NCI-H510A treated with DMSO at 0.1 percent for 48 hours (cell line): ENCODE measurements around the gene TMEM255B.

Experiments used
- DNase-seq: peaks from one replicate; lab custom pipeline; 2025; lab: John Stamatoyannopoulos, UW

TMEM255B gene

DNA sequence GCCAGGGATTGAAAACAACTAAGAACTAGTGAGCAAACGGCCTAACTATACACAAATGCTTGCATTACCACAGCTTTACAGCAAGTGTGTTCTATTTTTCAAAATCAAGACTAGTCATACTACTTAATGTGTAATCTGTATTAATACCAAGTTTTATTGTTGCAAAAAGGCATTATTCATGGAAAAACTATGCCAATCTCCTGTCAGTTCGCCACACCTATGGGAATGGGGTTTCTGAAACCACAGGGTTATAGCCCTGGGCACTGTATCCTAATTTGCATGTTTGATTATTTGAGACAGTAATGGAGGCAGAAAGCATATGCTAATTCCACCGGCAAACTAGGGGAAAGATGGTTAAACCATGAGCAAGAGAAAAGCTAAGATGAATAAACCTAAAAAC lies 90.5 kb downstream of the TMEM255B start:
- no peak for DNase-seq

DNA sequence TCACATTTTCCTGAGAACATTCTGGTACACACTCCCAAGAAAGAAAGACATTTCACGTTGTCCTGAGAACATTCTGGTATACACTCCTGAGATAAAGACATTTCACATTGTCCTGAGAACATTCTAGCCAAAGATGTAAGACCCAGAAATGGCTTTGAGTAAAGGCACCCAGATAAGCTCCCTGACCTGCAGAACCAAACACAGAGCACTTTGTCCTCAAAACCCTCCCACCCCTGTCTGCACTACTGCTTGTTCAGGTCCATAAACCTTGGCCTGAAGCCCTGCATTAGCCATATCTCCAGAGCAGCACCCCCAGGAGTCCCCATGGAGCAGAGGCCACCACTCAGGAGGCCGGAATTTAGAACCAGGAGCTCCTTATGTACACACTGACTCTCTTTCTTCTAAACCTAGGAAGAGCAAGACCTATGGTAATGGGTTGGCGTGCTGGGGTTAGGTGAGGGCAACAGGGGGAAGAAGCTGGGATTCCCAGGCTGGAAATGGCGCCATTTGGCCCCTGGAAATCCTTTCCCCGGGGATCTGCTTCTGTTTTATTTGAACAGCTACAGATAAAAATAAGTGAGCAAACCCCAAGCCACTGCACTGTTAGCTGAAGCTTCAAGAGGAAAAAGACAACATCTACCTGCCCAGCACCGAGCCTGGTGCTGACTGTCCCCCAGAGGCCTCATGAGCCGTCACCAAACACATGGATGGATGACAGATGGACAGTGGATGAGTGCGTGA lies 91.1 kb downstream of the TMEM255B start:
- DNase-seq = no peak

DNA sequence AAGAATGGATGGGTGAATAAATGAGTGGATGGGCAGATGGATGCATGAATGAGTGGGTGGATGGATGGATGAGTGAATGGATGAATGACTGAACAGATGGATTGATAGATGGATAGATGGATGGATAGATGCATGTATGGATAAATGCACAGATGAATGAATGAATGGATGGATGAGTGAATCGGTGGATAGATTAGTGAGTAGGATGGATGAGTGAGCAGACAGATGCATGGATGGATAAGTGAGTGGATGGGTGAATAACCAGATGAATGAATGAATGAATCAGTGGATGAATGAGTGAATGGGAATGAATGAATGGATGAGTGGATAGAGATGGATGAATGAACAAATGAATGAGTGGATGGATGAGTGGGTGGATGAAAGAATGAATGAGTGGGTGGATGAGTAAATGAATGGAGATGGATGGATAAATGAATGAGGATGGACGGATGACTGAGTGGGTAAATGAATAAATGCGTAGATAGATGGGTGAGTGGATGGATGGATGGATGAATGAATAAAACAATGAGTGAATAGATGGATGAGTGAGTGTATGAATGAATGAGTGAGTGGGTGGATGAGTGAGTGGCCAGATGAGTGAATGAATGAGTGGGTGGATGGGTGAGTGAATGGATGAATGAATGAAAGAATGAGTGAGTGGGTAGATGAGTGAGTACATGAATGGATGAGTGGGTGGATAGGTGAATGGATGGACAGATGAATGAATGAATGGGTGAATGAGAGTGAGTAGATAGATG lies 91.9 kb downstream of the TMEM255B start:
- DNase-seq = no peak

DNA sequence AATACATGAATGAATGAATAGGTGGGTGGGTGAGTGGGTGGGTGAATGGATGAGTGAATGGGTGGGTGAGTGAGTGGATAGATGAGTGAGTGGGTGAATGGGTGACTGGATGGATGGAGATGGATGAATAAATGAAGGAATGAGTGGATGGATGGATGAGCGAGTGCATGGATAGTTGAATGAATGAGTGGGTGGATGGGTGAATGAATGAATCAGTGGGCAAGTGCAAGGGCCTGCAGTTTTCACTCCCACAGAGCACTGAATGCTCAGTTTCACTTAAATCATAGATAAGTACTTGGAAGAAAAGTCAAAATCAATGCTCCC lies 92.4 kb downstream of the TMEM255B start:
- no peak for DNase-seq

DNA sequence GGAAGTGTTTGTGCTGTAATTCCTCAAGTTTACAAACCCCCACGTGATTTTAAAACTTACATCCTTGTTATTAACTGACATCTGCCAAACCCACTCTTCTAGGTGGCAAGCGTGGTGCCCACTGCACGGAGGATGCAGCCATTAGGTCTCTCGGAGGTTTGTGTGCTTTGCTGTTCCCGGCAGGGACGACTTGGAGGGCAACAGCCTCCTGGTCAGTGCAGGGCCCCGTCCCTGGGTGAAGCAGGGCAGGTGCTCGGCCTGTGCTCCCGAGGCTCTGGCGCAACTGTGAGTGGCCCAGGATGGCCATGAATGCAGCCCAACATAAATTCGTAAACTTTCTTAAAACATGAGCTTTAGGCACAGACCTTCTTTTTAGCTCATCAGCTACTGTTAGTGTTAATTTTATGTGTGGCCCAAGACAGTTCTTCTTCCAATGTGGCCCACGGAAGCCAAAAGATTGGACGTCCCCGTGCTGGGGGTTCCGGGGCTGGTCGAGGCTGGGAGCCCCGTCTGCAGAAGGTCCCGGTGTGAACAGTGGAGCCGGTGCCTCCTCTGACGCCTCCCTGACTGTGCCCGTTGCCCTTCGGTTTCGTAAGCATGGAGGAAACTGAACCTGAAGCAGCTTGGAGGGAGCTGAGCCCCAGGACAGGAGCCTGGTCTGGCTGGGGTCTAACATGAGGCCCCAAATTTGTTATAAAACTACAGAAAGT lies 93.0 kb downstream of the TMEM255B start:
- DNase-seq = no peak

DNA sequence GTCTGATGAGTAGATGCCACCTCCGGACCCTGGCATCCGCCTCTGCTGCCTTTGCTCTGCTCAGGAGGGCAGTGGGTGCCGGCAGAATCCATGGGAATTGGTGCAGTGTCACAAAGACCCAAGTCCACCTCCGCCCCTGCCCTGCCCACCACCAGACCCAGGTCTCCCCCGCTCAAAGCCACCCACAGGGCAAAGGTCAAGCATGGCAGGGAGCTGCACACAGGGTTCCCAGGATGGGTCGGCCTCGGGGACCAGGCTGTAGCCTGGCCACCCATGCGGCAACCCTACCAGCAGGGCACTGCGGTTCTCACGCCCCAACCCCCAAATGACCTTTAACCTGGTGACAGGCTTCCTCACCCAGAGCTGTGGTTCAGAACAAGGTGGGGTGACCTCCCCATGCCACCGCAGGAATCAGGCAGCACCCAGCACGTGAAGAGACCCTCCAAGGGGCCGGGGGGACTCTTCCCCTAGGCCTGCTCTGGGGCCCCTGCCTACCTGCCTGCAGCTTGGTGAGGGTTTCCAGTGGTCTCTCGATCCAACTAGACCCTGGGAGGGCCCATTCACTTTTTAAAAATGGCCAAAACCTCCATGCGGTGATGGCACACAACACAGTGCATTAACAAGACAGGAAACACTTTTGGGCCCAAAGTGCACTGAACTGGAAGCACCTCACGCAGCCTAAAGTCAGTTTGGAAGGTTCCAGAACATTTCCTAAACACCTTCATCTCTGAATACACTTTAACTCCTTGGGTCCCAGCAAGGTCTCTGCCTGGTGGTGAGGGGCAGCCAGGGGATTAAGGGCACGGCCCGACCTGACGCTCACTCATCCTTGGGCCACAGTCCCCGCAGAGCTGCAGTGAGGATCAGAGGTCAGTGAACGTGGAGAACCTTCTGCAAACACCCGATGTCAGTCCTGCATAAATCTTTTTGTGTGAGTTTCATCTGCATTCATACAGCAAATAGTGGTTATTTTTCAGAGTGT lies 93.8 kb downstream of the TMEM255B start:
- DNase-seq = no peak

DNA sequence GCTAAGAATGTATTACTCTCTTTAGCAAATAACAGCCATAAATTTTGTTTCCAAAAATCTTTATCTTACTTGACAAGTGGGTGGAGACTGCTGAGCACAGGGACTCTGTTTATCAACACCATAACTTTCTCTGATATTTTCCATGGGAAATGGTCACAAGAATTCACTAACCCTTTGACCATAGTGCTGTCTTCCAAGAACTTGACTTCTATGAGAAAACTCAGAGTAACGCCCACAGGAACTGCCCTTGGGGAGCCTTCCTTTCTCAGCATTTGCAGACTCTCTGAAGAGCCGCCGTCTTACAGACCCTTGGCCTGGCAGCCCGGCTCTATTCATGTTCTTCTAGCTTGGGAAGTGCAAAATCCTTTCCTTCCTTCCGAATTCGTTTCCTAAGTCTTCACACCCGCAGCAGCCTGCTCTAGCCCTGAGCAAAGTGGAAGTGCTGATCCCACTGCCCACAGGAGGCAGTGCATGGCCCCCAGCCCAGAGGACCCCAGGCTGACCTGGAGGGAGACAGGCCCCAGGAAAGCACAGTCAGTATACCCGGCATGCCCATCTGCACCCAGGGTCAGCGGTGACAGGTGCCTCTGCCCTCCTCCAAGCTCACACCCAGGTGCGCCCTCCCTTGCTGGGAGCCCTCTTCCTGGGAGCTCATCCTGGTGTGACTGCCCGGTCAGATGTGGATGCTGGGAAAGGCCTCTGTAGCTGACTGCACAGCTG lies 94.7 kb downstream of the TMEM255B start:
- DNase-seq = no peak

DNA sequence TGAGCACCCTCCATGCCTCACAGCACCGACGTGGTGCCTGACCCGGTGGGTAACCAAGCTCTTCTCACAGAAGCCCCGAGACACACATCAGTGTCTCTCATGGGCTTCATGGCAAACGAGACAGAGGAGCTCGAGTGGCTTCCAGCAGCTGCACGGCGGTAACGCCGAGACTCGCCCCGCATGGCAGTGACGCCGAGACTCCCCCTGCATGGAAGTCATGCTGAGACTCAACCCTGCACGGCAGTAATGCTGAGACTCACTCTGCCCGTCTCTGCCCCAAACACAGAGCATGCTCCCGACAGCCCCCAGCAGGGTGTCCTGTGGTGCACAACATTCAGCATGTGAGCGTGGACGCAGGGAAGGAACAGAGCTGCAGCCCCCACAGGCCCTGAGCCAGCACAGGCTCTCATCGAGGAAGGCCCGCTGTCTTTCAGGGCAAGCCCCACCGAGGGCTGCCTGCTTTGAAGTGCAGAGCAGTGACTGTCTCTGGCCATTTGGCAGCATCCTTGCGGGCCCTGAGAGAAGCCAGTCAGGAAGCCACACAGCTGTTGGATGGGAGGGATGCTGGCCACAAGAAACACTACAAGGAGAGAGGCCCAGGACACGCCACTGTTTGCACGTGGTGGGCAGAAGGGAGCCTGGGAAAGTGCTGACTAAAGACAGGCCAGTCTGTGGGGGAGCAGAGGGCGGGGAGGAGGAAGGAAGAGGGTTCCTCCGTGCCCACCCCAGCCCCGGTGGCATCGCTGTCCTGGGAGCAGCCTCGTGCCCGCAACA lies 95.4 kb downstream of the TMEM255B start:
- DNase-seq = no peak

DNA sequence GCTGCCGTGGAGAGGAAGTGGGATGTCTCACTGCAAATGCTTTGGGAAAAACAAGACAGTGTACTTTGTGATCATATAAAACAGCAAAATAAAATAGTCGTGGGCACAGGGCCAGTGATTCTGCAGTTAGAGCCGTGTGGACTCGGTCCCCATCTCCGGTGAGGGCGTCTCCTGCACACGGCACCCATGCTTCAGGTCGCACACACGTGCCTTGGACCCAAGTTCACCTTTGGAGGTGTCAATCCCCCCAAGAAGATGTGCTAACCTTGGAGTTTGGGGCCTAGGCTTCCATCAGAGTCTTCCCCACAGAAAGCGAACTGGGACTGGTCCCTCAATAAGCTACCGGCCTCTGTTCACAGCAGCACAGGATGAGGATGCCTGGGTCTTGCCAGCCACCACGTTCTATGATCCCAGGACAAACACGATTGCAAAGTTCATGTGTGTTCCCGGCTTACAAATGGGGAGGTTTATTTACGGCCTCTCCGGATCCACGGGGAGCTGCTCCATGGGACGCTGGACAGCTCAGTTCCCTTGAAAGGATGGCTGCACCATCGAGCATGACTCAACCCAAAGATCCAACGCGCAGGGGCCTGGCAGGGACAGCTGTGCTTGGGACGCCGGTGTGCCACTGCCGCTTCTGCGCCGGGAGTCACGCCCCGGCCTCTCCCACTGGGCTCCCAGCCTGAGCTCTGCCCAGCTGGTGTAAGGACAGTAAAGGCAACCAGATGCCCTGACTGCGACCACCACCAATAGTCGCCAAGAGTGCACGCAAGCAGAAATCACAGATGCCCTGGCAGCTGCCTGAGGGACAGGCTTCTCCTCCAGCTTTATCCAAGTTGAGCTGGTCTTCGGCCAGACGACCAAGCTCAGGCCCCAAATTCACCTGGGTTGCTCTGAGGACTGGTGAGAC lies 96.2 kb downstream of the TMEM255B start:
- no peak for DNase-seq

DNA sequence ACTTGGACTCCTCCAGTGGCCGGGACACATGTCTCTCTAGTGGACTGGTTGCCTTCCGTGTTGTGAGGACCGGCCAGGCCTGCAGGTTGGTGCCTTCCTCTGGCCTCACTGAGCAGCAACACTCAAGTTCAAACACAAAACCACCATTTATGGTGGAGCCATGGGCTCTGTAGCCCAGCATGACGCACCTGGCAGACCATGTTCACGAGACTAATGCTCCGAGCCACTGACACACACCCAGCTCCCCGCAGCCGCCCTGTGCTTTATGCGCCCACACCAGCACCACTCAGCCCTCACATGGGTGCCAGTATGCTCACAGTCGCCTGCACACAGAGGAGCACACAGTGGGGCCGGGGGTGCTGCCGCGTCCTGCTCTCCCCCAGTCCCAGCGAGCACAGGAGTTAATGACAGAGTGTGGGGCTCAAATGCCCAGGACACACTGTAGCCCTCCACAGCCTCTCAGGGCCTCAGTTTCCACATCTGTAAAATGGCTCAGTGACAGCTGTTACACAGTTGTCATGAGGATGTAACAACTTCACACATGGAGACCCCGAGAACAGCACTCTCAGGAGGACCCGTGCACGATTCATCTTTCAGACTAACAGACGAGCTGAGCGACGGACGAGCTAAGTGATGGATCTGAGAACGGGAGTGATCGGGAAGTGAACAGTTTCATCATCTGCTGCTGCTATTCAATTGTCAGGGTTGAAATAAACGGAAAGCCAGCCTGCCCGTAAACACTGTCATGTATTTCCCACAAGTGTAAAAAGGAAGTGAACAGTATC lies 97.1 kb downstream of the TMEM255B start:
- DNase-seq = no peak

DNA sequence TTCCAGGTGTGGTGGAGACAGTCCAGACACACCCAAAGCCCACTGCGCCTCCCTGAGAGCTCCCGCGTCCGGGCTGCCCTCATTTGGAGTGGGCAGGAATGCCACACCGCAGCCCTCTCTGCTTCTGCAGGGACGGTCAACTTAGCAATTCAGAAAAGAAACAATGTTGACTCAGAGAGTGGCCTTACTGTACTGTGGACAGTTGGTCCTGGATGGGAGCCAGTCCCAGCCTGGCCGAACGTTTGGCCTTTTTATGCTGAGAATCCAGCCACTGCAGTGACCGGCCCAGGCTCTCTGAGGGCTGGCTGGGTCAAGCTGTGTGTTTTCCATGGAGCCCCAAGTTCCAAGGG lies 97.7 kb downstream of the TMEM255B start:
- no peak for DNase-seq

DNA sequence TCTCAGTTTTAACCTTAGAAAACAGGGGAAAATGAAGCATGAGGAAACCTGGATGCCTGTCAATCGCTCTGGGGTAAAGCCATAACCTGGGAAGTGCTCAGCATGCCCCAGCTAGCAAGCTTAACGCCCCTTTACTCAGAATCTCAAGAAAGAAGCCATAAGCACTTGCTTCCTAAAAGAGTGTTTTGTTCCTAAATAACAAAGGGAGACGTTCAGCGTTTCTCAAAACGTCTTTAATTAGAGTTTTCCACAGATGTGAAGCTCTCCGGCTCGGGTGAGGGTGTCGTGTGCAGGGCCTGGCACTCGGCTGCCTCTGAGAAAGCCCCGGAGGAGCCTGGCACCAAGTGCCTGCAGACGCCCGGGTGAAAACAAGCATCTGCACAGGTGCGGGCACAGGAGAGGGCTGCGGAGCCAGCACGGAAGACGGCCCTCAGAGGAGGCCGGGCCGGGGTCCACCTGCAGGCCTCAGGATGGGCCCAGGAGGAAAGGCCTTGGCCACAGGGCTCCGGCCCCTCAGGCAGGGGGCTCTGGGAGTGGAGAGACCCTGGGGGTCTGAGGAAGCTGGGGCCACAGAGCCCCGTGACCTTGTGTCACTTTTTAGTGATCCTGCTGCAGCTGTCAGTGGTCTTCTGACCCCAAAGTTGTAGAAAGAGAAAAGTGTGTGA lies 98.6 kb downstream of the TMEM255B start:
- DNase-seq = no peak

DNA sequence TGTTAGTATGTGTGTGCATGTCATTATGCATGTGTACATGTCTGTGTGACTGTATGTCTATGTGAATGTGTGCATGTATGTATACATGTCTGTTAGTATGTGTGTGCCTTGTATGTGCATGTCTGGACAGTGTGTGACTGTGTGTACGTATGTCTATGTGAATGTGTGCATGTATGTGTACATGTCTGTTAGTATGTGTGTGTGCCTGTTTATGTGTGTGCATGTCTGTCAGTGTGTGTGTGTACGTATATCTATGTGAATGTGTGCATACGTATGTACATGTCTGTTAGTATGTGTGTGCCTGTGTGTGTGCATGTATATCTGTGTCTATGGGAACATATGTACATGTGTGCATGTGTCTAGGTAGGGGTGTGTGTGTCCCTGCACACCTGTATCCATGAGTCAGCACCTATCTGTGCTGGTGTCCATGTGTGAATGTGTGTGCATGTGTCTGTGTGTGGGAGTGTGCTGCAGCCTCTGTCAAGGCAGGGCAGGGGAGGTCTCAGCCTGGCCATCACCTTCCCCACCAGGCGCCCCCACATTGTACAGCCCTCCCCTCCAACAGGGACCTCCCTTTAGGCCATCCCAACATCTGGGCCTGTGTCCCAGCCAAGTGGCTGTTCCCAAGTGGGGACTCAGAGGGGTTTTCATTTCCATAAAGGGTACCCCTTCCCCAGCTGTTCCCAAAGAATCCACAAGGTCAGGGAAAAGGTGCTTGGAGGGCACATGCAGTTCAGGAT lies 100.5 kb downstream of the TMEM255B start:
- DNase-seq = no peak

DNA sequence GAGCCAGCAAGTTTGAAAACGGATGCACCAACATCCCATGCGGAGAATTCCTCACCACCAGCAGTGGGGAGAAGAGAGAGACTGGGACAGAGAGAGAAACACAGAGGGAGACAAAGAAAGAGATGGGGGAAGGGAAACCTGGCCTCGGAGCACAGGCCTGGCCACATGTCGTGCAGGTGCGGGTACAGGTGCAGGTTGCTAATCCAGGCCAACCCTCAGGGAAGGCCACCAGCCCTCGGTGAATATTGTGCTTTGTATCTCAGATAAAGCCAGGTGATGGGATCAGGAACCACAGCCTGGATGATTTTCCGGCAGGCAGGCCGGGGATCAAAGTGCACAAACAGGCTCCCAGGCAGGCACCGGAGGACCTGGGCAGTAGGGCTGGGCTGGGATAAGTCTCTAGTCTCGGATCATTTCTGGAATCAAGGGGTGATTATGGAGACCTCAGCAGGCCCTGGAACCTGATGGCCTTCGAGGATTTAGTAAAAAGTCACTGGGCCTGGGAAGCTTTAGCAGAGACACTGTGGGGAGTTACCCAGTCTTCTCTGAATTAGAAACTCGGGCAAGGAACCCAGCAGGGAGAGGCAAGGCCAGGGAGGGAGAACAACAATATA lies 101.1 kb downstream of the TMEM255B start:
- no peak for DNase-seq

DNA sequence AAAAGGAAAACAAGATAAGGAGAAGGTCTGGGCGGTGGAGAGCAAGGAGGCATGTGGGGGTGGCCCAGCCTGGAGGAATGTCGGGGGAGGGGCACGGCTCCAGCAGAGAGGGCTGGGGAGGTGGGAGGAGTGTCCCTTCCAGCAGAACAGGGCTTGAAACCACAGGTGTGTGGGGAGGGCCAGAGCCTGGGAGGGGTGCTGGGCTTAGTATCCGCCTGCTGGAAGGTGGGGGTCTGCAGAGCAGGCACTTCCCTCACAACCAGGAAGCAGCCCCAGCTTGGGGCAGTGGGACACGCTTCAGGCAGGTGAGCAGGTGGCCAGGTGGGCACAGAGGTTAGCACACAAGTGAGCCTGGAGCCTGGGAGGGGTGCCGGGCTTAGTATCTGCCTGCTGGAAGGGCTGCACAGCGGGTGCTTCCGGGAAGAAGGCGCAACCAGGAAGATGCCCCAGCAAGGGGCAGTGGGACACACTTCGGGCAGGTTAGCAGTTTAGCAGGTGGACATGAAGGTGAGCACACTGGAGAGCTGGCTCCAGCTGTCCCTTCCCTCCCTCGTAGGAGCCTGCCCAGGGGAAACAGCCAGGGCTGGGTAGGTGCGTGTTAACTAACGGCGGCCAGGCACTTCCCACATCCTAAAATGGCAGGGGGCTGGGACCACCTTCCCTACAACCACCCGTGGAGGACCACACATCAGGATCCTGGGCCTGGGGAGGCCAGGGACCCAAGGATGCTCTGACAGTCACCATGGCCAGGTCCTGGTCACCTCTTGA lies 101.8 kb downstream of the TMEM255B start:
- no peak for DNase-seq

DNA sequence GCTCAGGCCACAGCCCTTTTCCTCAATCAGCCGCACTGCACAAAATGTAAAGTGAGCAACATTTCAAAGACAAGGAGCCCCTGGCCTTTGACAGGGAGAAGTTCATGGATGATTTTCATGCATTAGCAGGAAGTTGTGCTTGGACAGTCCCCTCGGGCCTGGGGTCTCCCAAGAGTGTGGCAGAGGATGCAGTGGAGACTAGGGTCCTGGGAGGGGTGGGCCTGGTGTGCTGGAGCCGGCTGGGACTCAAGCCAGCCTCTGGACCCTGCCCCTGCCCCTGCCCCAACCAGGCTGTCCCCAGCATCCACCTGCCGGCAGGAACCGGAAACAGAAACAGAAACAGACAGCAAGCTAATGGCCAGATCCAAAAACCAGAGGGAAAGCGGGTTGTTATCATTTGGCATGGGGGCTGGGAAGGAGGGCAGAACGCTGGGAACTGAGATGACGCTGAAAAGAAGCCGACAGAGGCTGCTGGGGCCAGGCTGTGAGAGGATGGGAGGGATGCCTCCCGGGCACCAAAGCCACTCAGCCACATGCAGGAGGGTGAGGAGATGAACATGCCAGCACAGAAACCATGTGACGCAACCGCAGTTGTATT lies 102.5 kb downstream of the TMEM255B start:
- no peak for DNase-seq
